GM18873 (cell line): Measurements from ENCODE around the gene KLHL10.

Experiments used
- ATAC-seq: cut with Tn5 transposase; IDR thresholded peaks from one replicate; pipeline ENCODE4 v1.9.1; 2021; ENCODE audit warnings: mild to moderate bottlenecking, moderate library complexity, moderate number of reproducible peaks; ENCODE audit not compliant: unreplicated experiment, low FRiP score

Gene KLHL10

DNA sequence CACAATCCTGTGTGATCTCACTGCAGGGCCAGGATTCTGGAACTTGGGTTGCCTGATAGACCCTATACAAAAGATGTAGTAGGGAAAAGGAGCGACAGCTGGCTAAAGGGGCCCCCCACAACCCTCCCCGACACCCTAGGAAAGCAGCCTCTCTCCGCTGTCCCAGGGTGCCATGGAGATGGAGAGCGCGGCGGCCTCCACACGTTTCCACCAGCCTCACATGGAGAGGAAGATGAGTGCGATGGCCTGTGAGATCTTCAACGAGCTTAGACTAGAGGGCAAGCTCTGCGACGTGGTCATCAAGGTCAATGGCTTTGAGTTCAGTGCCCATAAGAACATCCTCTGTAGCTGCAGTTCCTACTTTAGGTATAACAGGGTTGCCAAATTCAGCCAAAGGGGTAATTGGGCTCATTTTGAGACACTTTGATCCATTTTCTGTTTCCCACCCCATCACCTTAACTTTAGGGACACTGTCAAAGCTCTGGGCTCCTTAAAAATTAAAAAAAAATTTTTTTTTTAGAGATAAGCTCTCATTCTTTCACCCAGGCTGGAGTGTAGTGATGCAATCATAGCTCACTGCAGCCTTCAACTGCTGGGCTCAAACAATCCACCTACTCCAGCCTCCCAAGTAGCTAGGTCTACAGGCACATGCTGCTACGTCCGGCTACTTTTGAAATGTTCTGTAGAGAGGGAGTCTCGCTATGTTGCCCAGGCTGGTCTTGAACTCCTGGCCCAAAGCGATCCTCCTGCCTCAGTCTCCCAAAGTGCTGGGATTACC, at the start of gene KLHL10:
KLHL10 (plus strand) TSS at position 65 of the 778 bp plus-strand sequence; CDS start at position 173, 108 bp downstream.
- ATAC-seq, result no peak

DNA sequence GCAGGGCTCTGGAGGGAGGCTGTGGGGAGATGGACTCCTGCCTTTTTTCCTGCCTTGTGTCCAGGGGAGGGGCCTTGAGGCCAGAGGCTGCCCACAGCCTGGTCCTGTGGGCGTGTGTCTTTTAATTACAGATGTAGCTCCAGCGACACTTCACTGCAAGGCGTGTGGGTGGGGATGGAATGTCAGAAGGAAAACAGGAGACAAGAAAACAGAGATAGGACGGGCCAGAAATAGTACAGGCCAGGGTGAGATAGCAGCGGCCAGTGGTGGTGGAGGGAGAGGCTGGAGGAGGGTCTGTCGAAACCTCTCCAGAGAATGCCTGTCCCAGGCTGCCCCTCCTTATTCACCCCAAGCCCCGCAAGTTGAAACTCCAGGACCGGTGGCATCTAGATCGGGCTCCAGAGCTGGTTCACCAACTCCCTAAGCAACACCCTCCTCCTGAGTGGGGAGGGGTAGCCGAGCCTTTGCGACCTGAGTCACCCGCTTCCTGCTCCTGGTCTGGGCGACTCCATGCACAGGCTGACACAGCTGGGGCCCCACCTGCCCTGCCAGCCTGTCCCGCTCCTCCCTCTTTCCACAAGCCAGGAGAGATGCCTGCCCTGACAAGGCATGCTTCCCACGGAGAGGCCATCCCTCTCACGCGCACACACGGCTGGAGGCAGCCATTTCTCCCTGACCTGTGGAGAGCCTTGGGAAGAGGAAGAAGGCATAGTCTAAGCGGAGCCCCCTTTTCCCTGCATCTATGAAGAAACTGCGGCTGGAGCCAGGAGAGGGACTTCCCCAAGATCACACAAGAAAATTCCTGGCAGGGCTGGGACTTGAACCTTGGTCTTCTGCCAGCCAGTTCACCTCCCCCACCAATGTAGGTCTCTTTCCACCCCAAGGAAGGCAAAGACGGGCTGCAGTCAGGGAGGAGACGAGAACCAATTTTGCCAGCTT, 44.5 kb upstream of the KLHL10 start:
- ATAC-seq, result no peak

DNA sequence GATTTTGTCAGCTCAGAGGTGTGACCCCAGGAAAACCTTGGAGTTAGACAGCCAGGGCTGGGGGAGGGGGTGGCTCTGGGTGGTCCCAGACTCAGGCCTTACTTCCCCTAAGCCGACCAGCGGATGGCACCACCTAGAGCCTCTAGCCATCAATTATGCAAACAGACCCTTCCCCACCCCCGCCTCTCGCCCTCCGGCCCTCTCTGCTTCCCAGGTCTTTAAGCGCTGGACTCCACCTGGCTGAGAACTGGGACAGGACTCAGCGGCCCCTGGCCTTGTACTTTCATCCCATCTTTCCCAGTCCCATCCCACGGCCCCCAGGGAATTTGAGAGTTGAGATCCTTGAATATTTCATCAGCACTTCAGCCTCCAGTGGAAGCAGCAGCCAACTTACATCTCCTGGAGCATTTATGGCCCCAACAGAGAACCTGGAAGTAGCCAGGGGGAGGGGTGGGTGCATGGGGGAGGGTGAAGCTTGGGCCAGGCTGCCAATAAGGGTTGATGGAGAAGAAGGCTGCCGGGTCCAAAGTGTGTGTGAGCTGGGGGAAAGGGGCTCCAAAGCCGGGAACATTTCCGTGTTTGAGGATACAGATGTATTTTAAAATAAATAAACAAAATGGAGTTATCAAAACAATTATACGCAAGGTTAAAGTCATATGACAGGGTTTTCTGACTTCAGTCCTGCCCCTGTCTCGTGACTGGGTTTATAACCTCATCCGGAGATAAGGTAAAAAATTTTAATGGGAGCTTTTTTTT, 43.7 kb upstream of the KLHL10 start:
- no peak for ATAC-seq

DNA sequence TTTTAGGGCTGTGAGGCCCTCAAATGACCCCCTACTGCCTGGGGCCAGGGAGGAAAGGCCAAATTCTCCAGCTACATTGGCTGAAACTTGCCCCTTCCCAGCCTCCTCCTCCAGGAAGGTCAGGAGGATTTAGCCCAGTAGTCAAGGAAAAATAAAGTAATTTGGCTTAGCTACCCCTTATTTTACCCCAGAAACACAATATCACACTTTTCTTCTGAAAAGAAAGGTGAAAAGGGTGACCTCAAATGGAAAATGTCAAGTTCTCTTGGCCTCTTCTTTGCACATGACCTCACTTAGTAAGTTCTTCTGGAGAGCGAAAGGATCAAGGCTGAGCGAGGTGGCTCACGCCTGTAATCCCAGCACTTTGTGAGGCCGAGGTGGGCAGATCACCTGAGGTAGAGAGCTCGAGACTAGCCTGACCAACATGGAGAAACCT, 43.1 kb upstream of the KLHL10 start:
- no peak for ATAC-seq

- ATAC-seq, result no peak
Observed at GRCh38 chr17:41796121-41796895, 41.3 kb upstream of the KLHL10 start.

- no peak for ATAC-seq
Observed at GRCh38 chr17:41797377-41797776, 40.2 kb upstream of the KLHL10 start.

- no peak for ATAC-seq
Observed at GRCh38 chr17:41799366-41799765, 38.3 kb upstream of the KLHL10 start.

DNA sequence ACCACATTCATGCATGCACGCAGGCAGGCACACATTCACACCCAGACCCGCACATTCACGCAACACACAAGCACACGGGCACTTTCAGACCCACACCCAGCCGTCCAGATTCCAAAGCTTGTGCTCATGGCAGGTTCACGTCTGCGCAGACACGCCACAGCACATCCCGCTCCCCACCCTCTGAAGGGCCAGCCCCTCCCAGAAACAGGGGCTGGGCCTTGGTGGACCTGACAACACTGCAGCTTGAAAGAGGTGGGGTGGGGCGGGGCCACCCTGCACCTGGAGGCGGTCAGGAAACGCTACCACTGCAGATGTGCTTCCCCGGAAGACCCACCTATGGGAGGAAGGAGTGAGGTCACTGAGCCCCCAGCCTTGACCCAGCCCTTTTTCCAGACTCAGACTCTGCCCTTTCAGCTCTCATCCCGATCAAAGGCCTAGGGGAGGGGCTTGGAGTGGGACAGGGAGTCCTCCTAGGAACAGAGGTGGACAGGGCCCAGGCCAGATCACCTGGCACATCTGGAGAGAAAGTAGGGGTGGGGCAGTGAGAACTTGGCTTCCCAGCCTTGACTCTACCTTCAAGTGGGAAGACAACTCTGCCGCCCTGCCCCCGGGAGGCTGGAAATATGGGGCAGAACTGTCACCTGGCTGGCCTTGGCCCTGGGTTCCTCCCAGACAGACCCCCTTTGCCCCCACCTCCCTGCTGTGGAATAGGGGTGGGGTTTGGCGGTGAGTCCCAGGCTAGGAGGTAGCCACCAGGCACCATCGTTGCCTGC, 36.8 kb upstream of the KLHL10 start:
- ATAC-seq, result no peak

DNA sequence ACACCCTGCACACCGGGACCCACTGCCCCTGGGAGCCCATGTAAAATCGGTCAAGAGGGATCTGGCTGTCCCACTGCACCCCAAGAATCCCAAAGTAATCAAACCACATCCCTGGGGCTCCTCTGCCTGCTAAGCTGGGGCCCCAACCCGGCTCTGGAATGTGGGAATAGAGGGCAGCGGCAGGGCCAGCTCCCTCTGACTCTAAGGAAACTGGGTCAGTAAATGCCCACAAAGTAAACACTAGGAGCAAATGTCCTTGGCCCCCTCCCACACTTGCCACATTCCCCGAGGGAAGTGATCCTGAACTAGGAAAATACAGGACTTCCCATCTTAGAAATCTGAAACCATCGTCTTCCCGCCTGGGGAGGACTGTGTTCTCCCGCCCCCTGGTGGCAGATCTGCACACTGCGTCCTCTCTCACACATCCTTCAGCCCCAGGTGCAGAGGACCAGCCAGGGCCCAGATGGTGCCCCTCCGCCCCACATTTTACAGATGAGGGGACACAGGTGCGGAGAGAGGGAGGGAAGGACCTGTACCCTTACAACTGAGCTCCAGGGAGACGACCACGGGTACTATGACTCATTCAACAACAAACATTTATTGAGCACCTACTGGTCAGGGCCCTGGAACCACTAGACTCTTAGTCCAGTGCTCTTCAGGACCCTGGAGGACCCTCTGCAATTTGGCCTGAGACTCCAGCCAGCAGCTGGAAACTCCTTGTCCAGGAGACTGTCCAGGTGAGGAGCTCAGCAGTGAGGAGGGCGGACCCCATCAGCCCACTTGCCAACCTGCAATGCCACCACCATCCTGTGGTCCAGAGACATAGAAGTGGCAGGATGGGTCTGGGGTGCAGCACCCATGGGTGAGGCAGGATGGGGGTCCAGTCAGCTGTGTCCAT, 36.0 kb upstream of the KLHL10 start:
- ATAC-seq, result no peak

GRCh38 chr17:41803049-41804020, 34.3 kb upstream of the KLHL10 start:
- ATAC-seq, result no peak

DNA sequence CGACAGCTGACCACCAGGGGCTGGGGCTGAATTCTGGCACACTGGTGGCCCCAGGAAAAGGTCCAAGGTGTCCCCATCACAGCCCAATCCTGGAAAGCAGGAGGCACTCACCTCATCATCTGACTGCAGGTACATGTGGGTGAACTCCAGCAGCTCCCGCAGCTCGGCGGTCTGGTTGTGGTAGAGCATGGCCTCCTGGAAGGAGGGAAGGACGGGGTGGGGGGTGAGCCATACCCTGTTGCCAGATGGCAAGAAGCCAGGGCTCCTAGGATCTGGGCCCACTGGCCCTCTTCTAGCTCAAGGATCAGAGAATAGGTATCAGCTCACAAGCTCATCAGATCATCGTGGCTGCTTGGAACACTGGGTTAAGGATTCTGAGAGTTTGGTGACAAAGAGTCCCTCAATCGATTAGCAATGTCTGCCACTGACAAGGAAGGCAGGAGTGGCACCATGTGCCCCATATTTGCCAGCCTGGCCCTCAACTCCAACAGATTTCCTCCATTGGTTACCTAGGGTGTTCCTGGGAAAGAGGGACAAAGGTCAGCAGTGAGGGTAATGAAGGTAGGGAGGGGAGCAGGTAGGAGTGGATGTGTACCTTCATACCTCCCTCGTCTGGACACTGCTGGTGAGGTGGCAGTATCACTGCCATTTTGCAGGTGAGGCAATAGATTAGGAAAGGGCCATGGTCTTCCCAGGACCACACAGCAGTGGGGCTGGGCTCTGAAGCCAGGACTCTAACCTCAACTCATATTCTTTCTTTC, 30.8 kb upstream of the KLHL10 start:
- no peak for ATAC-seq

GRCh38 chr17:41810659-41811548, 26.7 kb upstream of the KLHL10 start:
- no peak for ATAC-seq

- ATAC-seq, result peak; percentile 55
Observed at GRCh38 chr17:41811549-41812380, 25.9 kb upstream of the KLHL10 start, which contains the start of gene P3H4. Gene P3H4, minus strand, starts transcription at chr17:41811949. Its CDS starts 34 bp downstream, at chr17:41811915.

DNA sequence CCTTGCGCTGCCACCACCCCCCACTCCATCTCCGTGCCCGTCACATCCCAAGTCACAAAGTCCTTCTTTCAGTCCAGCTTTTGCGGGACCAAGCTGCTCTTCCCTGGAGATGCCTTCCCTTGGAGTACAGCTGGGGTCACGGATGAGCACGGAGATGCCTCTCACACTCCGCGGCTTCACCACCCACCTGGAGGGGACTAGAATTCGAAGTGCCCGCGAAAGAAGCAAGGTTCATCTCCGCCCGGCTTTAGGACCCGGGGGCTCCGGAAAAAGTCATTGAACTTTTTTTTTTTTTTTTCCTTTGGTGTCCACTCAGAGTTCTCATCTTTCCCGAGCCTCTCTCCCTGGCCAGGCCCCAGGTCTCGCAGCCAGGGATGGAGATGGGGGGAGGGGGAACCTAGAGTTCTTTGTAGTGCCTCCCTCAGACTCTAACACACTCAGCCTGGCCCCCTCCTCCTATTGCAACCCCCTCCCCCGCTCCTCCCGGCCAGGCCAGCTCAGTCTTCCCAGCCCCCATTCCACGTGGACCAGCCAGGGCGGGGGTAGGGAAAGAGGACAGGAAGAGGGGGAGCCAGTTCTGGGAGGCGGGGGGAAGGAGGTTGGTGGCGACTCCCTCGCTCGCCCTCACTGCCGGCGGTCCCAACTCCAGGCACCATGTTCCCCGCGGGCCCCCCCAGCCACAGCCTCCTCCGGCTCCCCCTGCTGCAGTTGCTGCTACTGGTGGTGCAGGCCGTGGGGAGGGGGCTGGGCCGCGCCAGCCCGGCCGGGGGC, 25.1 kb upstream of the KLHL10 start, which contains the start of gene FKBP10:
FKBP10 (plus strand) TSS at position 624 of the 771 bp plus-strand sequence; CDS start at position 655, 31 bp downstream.
- no peak for ATAC-seq
